ENCODE results near the gene GALNT17.

DNA sequence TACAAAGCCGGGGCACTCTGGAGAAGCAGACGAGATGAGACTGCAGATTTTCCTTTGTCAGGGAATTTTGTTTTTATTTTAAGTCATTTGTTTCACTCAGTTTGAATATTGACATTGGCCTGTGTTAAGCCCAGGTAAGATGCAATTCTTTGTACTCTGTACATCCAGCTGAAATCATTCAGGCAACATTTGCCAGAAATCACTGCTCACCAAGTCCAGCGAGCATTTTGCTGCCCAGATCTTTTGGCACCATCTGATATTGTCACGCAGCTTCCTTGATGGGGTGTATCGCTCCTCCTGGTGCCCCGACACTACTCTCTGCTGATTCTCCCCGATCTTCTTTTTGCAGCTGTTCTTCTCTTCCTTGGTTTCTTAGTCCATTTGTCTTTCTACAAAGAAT lies 261.7 kb downstream of the GALNT17 start:
- TF ChIP-seq GATA3 (IDR thresholded peaks at IDR 0.05; ENCODE audit: low read depth, low read length), result no peak
- no peak for TF ChIP-seq GATA2 (IDR thresholded peaks at IDR 0.05; ENCODE audit: low read depth, low read length)

Measured in SH-SY5Y (cell line).